ENCODE data around the gene FAM20B. TPM values are rescaled to one million over a fixed set of nuclear protein-coding genes. Genes with fewer than 3 reads are reported as not detected.
A peak's percentile ranks its signal among the peaks of the same experiment; 100 is the strongest.

The FAM20B gene
- total and polyA plus RNA-seq, 2 of the 13 experiments (the other 11 are each of a cell fraction or from before 2014, with no cell fraction given), result 13.8 to 26.9 TPM

DNA sequence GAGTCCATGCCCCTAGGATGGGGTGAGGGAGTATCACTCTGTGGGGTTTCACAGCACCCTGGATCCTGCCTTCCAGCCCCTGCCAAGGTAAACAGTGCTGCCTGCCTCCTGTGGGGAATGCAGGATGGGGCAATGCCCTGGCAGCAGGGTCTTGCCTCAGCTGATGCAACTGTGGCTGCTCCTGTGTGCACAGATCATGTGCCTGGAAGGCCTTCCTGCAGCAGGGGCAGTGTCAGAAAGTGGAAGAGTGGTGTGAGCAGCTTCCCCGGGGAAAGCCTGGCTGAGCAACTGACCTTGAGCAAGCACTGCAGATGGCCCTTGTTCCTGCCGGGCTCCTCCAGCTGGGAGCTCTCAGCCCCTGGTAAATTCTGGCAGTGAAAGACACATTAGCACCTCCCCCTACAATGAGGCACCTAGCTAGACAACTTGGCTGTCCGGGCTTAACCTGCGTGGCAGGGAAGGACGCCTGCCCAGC, 66.0 kb downstream of the FAM20B start (continued):
- TF ChIP-seq ZBTB40 (IDR thresholded peaks at IDR 0.05), result no peak
- no peak for TF ChIP-seq ZBTB40 (CRISPR knock-in tag; IDR thresholded peaks at IDR 0.05)
- no peak for TF ChIP-seq ZNF232 (CRISPR knock-in tag; IDR thresholded peaks at IDR 0.05; ENCODE audit: borderline replicate concordance)
- TF ChIP-seq MLLT10 (CRISPR knock-in tag; IDR thresholded peaks at IDR 0.05), result no peak
- no peak for TF ChIP-seq ZNF709 (CRISPR knock-in tag; IDR thresholded peaks at IDR 0.05)
- TF ChIP-seq ZC3H13 (CRISPR knock-in tag; IDR thresholded peaks at IDR 0.05), result no peak
- TF ChIP-seq MAZ (IDR thresholded peaks at IDR 0.05; ENCODE audit: borderline replicate concordance, low read depth, low read length), result no peak
- peak; percentile 74 for TF ChIP-seq MAZ (CRISPR knock-in tag; IDR thresholded peaks at IDR 0.05; ENCODE audit: low read depth)
- no peak for TF ChIP-seq E2F5 (CRISPR knock-in tag; conservative IDR thresholded peaks at IDR 0.05)
- TF ChIP-seq TSC22D2 (CRISPR knock-in tag; IDR thresholded peaks at IDR 0.05; ENCODE audit: borderline replicate concordance), result peak; percentile 63; the same call in 1 of the 2 replicates
- no peak for TF ChIP-seq DNMT3B (CRISPR knock-in tag; conservative IDR thresholded peaks at IDR 0.05)
- TF ChIP-seq, protein P1, sequence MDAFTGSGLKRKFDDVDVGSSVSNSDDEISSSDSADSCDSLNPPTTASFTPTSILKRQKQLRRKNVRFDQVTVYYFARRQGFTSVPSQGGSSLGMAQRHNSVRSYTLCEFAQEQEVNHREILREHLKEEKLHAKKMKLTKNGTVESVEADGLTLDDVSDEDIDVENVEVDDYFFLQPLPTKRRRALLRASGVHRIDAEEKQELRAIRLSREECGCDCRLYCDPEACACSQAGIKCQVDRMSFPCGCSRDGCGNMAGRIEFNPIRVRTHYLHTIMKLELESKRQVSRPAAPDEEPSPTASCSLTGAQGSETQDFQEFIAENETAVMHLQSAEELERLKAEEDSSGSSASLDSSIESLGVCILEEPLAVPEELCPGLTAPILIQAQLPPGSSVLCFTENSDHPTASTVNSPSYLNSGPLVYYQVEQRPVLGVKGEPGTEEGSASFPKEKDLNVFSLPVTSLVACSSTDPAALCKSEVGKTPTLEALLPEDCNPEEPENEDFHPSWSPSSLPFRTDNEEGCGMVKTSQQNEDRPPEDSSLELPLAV (CRISPR knock-in tag; conservative IDR thresholded peaks at IDR 0.05; ENCODE audit: low read depth), result no peak
- no peak for TF ChIP-seq HHEX (CRISPR knock-in tag; IDR thresholded peaks at IDR 0.05)
- no peak for TF ChIP-seq ZNF124 (CRISPR knock-in tag; IDR thresholded peaks at IDR 0.05)
- TF ChIP-seq HNRNPLL (IDR thresholded peaks at IDR 0.05; ENCODE audit: low read depth, low read length, poor library complexity, severe bottlenecking), result no peak
- TF ChIP-seq ZNF766 (CRISPR knock-in tag; IDR thresholded peaks at IDR 0.05; ENCODE audit: borderline replicate concordance), result no peak
- TF ChIP-seq, protein P2, sequence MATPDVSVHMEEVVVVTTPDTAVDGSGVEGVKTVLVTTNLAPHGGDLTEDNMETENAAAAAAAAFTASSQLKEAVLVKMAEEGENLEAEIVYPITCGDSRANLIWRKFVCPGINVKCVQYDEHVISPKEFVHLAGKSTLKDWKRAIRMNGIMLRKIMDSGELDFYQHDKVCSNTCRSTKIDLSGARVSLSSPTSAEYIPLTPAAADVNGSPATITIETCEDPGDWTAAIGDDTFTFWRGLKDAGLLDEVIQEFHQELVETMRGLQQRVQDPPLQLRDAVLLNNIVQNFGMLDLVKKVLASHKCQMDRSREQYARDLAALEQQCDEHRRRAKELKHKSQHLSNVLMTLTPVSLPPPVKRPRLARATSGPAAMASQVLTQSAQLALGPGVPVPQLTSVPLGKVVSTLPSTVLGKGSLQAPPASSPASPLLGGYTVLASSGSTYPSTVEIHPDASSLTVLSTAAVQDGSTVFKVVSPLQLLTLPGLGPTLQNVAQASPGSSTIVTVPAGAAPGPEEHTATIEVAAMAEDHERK (CRISPR knock-in tag; IDR thresholded peaks at IDR 0.05; ENCODE audit: low read depth), result no peak
- no peak for TF ChIP-seq ZFP62 (CRISPR knock-in tag; IDR thresholded peaks at IDR 0.05)
- no peak for TF ChIP-seq RARG (CRISPR knock-in tag; IDR thresholded peaks at IDR 0.05; ENCODE audit: low read depth)
